Neural progenitor cell (in vitro differentiated cells): ENCODE data around the gene TRPV5.

ENCODE experiments used
- EZH2phosphoT487 ChIP-seq: fragments of 200-600 bp; sonication (generic); IDR thresholded peaks from 2 replicates; pipeline ENCODE4 v1.6.1; 2017; ENCODE audit warnings: antibody characterized with exemption
- TF ChIP-seq, protein P1 (sequence below): fragments of 200-600 bp; sonication (generic); IDR thresholded peaks from 2 replicates; pipeline ENCODE4 v1.5.1; 2017; ENCODE audit warnings: antibody characterized with exemption, mild to moderate bottlenecking

- TF ChIP-seq, protein P1, sequence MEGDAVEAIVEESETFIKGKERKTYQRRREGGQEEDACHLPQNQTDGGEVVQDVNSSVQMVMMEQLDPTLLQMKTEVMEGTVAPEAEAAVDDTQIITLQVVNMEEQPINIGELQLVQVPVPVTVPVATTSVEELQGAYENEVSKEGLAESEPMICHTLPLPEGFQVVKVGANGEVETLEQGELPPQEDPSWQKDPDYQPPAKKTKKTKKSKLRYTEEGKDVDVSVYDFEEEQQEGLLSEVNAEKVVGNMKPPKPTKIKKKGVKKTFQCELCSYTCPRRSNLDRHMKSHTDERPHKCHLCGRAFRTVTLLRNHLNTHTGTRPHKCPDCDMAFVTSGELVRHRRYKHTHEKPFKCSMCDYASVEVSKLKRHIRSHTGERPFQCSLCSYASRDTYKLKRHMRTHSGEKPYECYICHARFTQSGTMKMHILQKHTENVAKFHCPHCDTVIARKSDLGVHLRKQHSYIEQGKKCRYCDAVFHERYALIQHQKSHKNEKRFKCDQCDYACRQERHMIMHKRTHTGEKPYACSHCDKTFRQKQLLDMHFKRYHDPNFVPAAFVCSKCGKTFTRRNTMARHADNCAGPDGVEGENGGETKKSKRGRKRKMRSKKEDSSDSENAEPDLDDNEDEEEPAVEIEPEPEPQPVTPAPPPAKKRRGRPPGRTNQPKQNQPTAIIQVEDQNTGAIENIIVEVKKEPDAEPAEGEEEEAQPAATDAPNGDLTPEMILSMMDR: no peak
- TF ChIP-seq EZH2phosphoT487: no peak
Measured at GRCh38 chr7:142935941-142936565, 2.5 kb upstream of the TRPV5 start.
